Measurements from ENCODE around the gene RCE1.
A peak's percentile ranks its signal among the peaks of the same experiment; 100 is the strongest.

The RCE1 gene

DNA sequence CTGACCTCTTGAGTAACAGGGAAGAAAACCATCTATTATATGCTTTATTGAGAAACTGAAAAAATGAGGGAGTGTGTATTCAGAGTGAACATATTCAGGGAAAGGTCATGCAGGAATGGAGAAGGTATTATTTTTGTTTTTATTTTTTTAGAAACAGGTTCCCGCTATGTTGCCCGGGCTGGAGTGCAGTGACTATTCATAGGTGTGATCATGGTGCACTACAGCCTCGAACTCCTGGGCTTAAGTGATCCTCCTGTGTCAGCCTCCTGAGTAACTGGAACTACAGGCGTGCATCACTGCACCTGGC lies 8.7 kb upstream of the RCE1 start:
- H3K4me1 ChIP-seq (ENCODE audit: control insufficient read depth in 1 of 2, insufficient read depth in 2 of 2, low read length in 2 of 2) = no peaks in the 10 kb centered on the region
- WGBS (ENCODE audit: extremely low coverage, insufficient coverage, insufficient read length) = no CpG with 5 or more reads among the region's 4 CpGs

GRCh38 chr11:66834943-66835342 lies 8.3 kb upstream of the RCE1 start:
- Histone ChIP-seq H4K91ac (ENCODE audit: low read depth, low read length) (no peak overlapping the region), H3K27ac (ENCODE audit: low read depth, low read length) (no peak overlapping the region), H4K12ac (ENCODE audit: low read depth, low read length) (no peak overlapping the region), H3K4me3 (ENCODE audit: low read depth, low read length) (no peak overlapping the region), H3K18ac (ENCODE audit: low read length) (no peak overlapping the region), H3K79me1 (ENCODE audit: low read length) (no peaks in the 10 kb centered on the region), H3K79me2 (ENCODE audit: control insufficient read depth, insufficient read depth, low read length, poor library complexity) (no peaks in the 10 kb centered on the region), H3K23ac (ENCODE audit: low read length) (no peak overlapping the region), H2AK5ac (ENCODE audit: low read length) (no peak overlapping the region), H3K9ac (ENCODE audit: low read length) (no peak overlapping the region), H2BK5ac (ENCODE audit: low read depth, low read length, poor library complexity) (no peak overlapping the region), H2AFZ (ENCODE audit: insufficient read depth, low read length, poor library complexity) (no peak overlapping the region), H4K8ac (ENCODE audit: low read depth, low read length) (no peak overlapping the region), H3K4me1 (ENCODE audit: control insufficient read depth in 1 of 2, insufficient read depth in 2 of 2, low read length in 2 of 2) (no peaks in the 10 kb centered on the region), H3K9me3 (ENCODE audit: insufficient read depth, low read depth, low read length) (no peaks in the 10 kb centered on the region), H2BK120ac (ENCODE audit: insufficient read depth, low read length, poor library complexity) (no peak overlapping the region), H3K14ac (ENCODE audit: low read length) (no peak overlapping the region), H3K4ac (ENCODE audit: low read depth, low read length) (no peak overlapping the region), H3K27me3 (ENCODE audit: insufficient read depth, low read length) (no peaks in the 10 kb centered on the region), H3K36me3 (ENCODE audit: control insufficient read depth in 1 of 2, insufficient read depth in 2 of 2, low read length in 2 of 2) (peaks cover 4 to 13% of the 10 kb centered on the region in 2 experiments), H2BK12ac (ENCODE audit: low read length) (no peak overlapping the region), H3K4me2 (ENCODE audit: low read length) (no peak overlapping the region)
- WGBS (ENCODE audit: extremely low coverage, insufficient coverage, insufficient read length) = no CpG with 5 or more reads among the region's 5 CpGs
- DNase-seq = no peak

More for the DNA sequence above, 8.7 kb upstream of the RCE1 start:
- no peak overlapping the region for H2AFZ ChIP-seq (ENCODE audit: insufficient read depth, low read length, poor library complexity)
- no peak overlapping the region for H4K12ac ChIP-seq (ENCODE audit: low read depth, low read length)
- H4K91ac ChIP-seq (ENCODE audit: low read depth, low read length) = no peak overlapping the region
- no peaks in the 10 kb centered on the region for H3K79me1 ChIP-seq (ENCODE audit: low read length)
- H3K14ac ChIP-seq (ENCODE audit: low read length) = no peak overlapping the region
- H2BK12ac ChIP-seq (ENCODE audit: low read length) = no peak overlapping the region
- DNase-seq = peak in 1 of 2 donors; percentile 34
- no peak overlapping the region for H2BK120ac ChIP-seq (ENCODE audit: insufficient read depth, low read length, poor library complexity)
- H3K4me3 ChIP-seq (ENCODE audit: low read depth, low read length) = no peak overlapping the region
- no peak overlapping the region for H3K27ac ChIP-seq (ENCODE audit: low read depth, low read length)
- no peak overlapping the region for H3K18ac ChIP-seq (ENCODE audit: low read length)
- no peaks in the 10 kb centered on the region for H3K27me3 ChIP-seq (ENCODE audit: insufficient read depth, low read length)
- no peak overlapping the region for H2AK5ac ChIP-seq (ENCODE audit: low read length)
- H3K36me3 ChIP-seq (ENCODE audit: control insufficient read depth in 1 of 2, insufficient read depth in 2 of 2, low read length in 2 of 2) = peaks cover 4 to 11% of the 10 kb centered on the region in 2 experiments
- no peak overlapping the region for H3K4ac ChIP-seq (ENCODE audit: low read depth, low read length)
- no peak overlapping the region for H2BK5ac ChIP-seq (ENCODE audit: low read depth, low read length, poor library complexity)
- no peaks in the 10 kb centered on the region for H3K9me3 ChIP-seq (ENCODE audit: insufficient read depth, low read depth, low read length)
- no peaks in the 10 kb centered on the region for H3K79me2 ChIP-seq (ENCODE audit: control insufficient read depth, insufficient read depth, low read length, poor library complexity)
- no peak overlapping the region for H3K9ac ChIP-seq (ENCODE audit: low read length)
- H3K4me2 ChIP-seq (ENCODE audit: low read length) = no peak overlapping the region
- no peak overlapping the region for H3K23ac ChIP-seq (ENCODE audit: low read length)
- H4K8ac ChIP-seq (ENCODE audit: low read depth, low read length) = no peak overlapping the region

GRCh38 chr11:66835768-66836405 lies 7.4 kb upstream of the RCE1 start:
- Histone ChIP-seq H2BK120ac (ENCODE audit: insufficient read depth, low read length, poor library complexity) (no peak overlapping the region), H3K79me1 (ENCODE audit: low read length) (no peaks in the 10 kb centered on the region), H4K8ac (ENCODE audit: low read depth, low read length) (no peak overlapping the region), H3K79me2 (ENCODE audit: control insufficient read depth, insufficient read depth, low read length, poor library complexity) (no peaks in the 10 kb centered on the region), H3K4me3 (ENCODE audit: low read depth, low read length) (no peak overlapping the region), H2AFZ (ENCODE audit: insufficient read depth, low read length, poor library complexity) (no peak overlapping the region), H4K91ac (ENCODE audit: low read depth, low read length) (no peak overlapping the region), H3K9me3 (ENCODE audit: insufficient read depth, low read depth, low read length) (no peaks in the 10 kb centered on the region), H2BK12ac (ENCODE audit: low read length) (no peak overlapping the region), H3K4me2 (ENCODE audit: low read length) (no peak overlapping the region), H3K36me3 (ENCODE audit: control insufficient read depth in 1 of 2, insufficient read depth in 2 of 2, low read length in 2 of 2) (peaks cover 7 to 16% of the 10 kb centered on the region in 2 experiments), H4K12ac (ENCODE audit: low read depth, low read length) (no peak overlapping the region), H3K18ac (ENCODE audit: low read length) (no peak overlapping the region), H3K23ac (ENCODE audit: low read length) (no peak overlapping the region), H3K4ac (ENCODE audit: low read depth, low read length) (no peak overlapping the region), H2BK5ac (ENCODE audit: low read depth, low read length, poor library complexity) (no peak overlapping the region), H3K27ac (ENCODE audit: low read depth, low read length) (no peak overlapping the region), H3K9ac (ENCODE audit: low read length) (no peak overlapping the region), H2AK5ac (ENCODE audit: low read length) (no peak overlapping the region), H3K14ac (ENCODE audit: low read length) (no peak overlapping the region), H3K27me3 (ENCODE audit: insufficient read depth, low read length) (no peaks in the 10 kb centered on the region), H3K4me1 (ENCODE audit: control insufficient read depth in 1 of 2, insufficient read depth in 2 of 2, low read length in 2 of 2) (no peaks in the 10 kb centered on the region)
- WGBS (ENCODE audit: extremely low coverage, insufficient coverage, insufficient read length) = no CpG with 5 or more reads among the region's 12 CpGs
- DNase-seq = no peak

GRCh38 chr11:66840317-66841091 lies 2.7 kb upstream of the RCE1 start:
- no peak overlapping the region for H2BK12ac ChIP-seq (ENCODE audit: low read length)
- no peak overlapping the region for H3K14ac ChIP-seq (ENCODE audit: low read length)
- H3K4me2 ChIP-seq (ENCODE audit: low read length) = no peak overlapping the region
- no peak overlapping the region for H3K4me3 ChIP-seq (ENCODE audit: low read depth, low read length)
- H3K4ac ChIP-seq (ENCODE audit: low read depth, low read length) = no peak overlapping the region
- H3K79me1 ChIP-seq (ENCODE audit: low read length) = peaks cover 12% of the 10 kb centered on the region
- H2BK5ac ChIP-seq (ENCODE audit: low read depth, low read length, poor library complexity) = no peak overlapping the region
- no CpG with 5 or more reads among the region's 4 CpGs for WGBS (ENCODE audit: extremely low coverage, insufficient coverage, insufficient read length)
- H4K91ac ChIP-seq (ENCODE audit: low read depth, low read length) = no peak overlapping the region
- H3K79me2 ChIP-seq (ENCODE audit: control insufficient read depth, insufficient read depth, low read length, poor library complexity) = peaks cover 18% of the 10 kb centered on the region
- H2BK120ac ChIP-seq (ENCODE audit: insufficient read depth, low read length, poor library complexity) = no peak overlapping the region
- no peak overlapping the region for H3K23ac ChIP-seq (ENCODE audit: low read length)
- no peak overlapping the region for H3K27ac ChIP-seq (ENCODE audit: low read depth, low read length)
- no peak overlapping the region for H3K18ac ChIP-seq (ENCODE audit: low read length)
- H3K9ac ChIP-seq (ENCODE audit: low read length) = no peak overlapping the region
- H3K27me3 ChIP-seq (ENCODE audit: insufficient read depth, low read length) = no peaks in the 10 kb centered on the region
- no peaks in the 10 kb centered on the region for H3K9me3 ChIP-seq (ENCODE audit: insufficient read depth, low read depth, low read length)
- no peak overlapping the region for H2AK5ac ChIP-seq (ENCODE audit: low read length)
- H3K4me1 ChIP-seq (ENCODE audit: control insufficient read depth in 1 of 2, insufficient read depth in 2 of 2, low read length in 2 of 2) = peaks cover 12 to 18% of the 10 kb centered on the region in 2 experiments
- DNase-seq = no peak
- no peak overlapping the region for H4K12ac ChIP-seq (ENCODE audit: low read depth, low read length)
- no peak overlapping the region for H4K8ac ChIP-seq (ENCODE audit: low read depth, low read length)
- H2AFZ ChIP-seq (ENCODE audit: insufficient read depth, low read length, poor library complexity) = no peak overlapping the region
- H3K36me3 ChIP-seq (ENCODE audit: control insufficient read depth in 1 of 2, insufficient read depth in 2 of 2, low read length in 2 of 2) = peaks cover 16 to 27% of the 10 kb centered on the region in 2 experiments
